HG02885 (cell line): ENCODE results near the gene DOCK4.

ENCODE experiments used
- ATAC-seq: cut with Tn5 transposase; IDR thresholded peaks from one replicate; pipeline ENCODE4 v1.9.1; 2021; ENCODE audit warnings: mild to moderate bottlenecking; ENCODE audit not compliant: unreplicated experiment, poor library complexity

Gene DOCK4

GRCh38 chr7:111883241-111883640, 323.0 kb downstream of the DOCK4 start:
- no peak for ATAC-seq

- no peak for ATAC-seq
Observed at GRCh38 chr7:111878785-111879184, 327.4 kb downstream of the DOCK4 start.

DNA sequence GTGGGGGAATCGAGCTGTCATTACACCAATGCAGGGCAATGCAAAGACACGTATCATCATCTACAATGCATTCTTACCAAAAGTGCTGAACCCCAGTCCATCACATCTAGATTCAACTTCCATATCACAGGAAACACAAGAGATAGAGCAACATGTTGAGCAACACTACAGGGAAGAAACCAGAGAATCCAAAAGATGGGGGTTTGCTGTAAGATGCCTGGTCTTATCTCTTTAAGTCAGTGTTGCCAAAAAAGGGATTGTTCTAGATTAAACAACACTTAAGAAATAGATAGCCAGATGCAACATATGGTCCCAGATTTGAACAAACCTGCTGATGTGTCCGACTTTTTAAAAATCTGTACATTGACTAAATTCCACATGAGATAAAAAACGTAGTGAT, 328.3 kb downstream of the DOCK4 start:
- no peak for ATAC-seq

DNA sequence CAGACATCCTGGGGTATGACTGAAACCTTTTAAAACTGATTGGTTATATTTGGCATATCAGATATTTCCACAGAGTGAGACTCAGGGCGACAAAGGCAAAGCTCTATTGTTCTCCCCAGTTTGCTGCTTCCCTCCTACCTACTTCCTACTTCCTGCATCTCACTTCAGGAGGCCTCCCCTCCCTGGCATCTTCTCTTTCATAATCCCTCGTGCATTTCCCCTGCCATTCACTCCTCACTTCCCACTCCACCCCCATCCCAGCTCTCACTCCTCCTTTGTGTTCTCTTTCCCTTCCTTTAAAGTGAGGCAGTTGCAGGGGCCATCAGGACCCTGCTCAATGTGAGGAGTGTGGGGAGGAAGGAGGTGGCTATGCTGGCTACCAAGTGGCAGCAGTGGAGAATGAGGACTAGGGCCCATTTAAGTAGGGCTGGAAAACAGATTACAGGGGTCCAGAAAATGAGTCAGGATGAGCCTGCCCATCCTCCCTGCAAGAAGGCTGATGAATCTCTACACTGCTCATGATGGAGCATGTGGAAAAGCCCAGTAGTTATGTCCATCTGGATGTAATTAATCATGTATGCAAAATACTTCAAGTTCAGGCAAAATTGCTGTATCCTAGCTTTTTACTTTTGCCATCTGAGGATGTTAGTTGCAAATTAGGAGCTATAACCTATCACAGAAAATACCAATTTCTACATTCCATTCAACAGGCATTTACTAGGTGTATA, 332.1 kb downstream of the DOCK4 start:
- ATAC-seq, result no peak

- ATAC-seq, result no peak
Observed at GRCh38 chr7:111873326-111873646, 332.9 kb downstream of the DOCK4 start.

DNA sequence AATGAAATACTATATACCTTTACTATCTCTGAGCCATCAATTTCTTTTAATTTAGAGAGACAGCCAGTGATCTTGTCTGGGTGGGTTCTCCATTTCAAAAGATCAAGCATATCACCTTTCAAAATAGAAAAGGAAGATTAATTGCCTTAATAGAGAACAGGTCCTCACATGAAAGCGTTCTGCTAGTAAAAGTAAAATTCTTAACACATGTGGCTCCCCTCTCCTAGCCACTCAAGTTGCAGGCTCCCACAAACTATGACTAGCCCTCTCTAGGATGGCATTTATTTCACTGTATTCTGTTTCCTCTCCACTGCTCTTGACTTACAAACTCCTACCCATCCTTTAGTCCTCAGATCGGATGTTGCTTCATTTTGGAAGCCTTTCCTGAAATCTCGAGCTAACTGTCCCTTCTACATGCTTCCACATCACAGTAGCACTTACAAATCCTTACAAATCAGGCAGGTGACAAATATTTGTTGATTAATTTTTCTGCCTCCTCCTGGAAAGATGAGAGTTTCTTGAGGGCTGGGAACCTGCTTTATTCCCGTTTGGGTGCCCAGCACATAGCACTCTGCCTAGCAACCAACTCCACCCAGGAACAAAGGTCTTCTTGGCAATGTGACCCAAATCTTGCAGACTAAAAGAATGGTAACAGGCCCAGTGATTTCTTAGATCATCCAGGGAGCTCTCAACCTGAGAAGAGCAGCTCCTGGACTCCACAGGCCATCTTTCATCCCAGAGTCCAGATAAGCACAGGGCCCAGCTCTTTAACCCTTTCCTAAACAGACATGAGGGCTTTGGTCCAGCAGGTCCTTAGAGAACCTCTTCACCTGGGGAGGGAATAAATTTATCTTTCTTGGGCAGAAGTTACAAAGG, 333.5 kb downstream of the DOCK4 start:
- no peak for ATAC-seq

GRCh38 chr7:111871283-111871682, 334.9 kb downstream of the DOCK4 start:
- no peak for ATAC-seq

GRCh38 chr7:111869280-111869679, 336.9 kb downstream of the DOCK4 start:
- ATAC-seq, result no peak

DNA sequence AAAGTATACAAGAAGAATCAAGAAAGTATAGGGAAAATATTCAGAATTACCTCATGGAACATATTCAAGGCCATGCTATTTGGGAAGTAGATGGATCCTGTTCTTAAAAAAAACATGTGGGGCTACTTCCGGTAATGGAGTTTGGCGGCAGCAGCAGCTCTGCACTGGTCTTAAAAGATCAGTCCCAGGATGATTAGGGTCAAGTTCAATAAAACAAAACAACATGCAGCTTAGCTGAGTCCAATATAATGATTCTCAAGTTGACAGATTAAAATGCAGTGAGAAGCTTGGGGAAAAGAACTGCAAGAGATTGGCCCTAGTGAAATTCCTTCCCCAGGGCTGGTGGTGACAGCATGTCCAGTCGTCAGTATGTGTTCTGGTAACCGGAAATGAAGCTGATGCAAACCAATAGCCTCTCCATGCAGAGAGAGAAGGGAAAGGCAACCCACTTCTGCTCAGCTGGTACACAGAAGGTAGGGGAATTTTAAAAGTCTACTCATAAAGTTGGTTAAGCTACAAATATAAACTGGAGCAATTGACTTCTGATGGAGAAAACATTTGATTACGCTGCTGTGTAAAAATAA, 338.8 kb downstream of the DOCK4 start:
- ATAC-seq, result no peak

DNA sequence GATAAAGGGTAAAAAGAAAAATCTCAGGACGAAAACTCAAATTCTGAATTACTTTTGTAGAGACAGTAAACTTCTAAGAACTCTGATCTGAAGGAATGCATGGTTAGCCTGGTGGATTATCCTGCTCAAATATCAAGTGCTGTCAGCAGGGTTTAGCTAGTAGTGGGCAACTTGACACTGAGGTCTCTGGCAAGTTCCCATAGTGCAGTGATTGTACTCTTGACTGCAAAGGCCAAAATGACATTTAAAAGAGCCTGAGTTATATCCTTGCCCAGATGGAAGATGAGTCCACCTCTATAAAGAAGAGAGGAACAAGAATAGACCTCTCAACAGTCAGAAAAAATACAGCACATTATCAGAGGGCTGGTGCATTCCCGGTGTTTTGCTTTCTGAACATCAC, 339.4 kb downstream of the DOCK4 start:
- no peak for ATAC-seq

DNA sequence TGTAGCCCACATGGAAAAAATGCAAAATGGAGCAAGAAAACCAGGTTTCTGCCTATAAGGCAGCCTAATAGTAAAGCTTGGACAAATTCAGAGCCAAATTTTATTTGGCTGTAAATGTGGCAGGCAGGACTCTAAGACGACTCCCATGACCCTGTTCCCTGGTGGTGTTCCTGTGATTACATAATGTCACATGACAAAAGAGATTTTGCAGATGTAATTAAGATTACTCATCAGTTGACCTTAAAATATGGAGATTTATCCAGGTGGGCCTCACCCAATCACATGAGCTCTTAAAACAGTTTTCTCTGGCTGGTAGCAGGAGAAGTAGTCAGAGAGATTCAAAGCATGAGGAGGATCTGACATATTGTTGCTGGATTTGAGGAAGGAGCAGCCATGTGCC, 340.8 kb downstream of the DOCK4 start:
- ATAC-seq, result no peak

- ATAC-seq, result no peak
Observed at GRCh38 chr7:111864291-111864976, 341.8 kb downstream of the DOCK4 start.

DNA sequence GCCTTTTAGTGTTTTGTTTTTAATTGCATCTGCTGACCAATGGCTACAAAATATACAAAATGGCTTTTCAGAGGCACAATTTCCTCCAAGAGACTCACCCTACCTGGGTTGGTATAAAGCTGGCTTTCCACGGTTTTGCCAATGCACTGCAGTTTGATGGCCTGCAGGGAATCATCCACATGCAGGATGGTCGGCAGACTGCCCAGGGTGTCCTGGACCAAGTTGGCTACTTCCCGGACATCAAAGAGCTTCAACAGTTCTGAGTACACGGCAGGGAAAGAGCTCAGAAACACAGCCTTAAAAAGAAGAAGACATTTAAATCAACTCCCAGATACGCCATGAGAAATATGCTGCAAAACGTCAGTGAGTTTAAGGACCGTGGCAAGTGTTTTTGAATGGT, 342.9 kb downstream of the DOCK4 start:
- ATAC-seq, result no peak

DNA sequence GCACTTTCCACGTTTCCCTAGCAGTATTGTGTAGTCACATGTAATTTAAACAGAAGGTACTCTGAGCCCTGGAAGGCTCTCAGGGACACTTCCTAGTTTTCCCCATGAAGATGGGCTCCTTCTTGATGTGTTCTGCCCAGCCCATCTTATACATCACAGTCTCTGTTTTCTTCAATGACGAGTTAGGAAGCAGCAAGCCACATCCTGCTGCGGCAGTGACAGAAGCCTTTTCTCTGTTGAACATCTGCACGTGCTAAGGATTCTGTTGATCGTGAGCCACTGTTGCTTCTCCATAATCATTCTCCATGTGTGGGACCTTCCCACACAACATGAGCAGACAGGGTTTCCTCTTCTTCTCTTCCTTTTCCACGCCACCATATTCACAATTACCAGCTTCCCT, 346.0 kb downstream of the DOCK4 start:
- ATAC-seq, result no peak

- no peak for ATAC-seq
Observed at GRCh38 chr7:111858331-111858730, 347.9 kb downstream of the DOCK4 start.

GRCh38 chr7:111855842-111856227, 350.4 kb downstream of the DOCK4 start:
- no peak for ATAC-seq

- ATAC-seq, result peak; percentile 86
Observed at GRCh38 chr7:111855161-111855841, 350.9 kb downstream of the DOCK4 start.

DNA sequence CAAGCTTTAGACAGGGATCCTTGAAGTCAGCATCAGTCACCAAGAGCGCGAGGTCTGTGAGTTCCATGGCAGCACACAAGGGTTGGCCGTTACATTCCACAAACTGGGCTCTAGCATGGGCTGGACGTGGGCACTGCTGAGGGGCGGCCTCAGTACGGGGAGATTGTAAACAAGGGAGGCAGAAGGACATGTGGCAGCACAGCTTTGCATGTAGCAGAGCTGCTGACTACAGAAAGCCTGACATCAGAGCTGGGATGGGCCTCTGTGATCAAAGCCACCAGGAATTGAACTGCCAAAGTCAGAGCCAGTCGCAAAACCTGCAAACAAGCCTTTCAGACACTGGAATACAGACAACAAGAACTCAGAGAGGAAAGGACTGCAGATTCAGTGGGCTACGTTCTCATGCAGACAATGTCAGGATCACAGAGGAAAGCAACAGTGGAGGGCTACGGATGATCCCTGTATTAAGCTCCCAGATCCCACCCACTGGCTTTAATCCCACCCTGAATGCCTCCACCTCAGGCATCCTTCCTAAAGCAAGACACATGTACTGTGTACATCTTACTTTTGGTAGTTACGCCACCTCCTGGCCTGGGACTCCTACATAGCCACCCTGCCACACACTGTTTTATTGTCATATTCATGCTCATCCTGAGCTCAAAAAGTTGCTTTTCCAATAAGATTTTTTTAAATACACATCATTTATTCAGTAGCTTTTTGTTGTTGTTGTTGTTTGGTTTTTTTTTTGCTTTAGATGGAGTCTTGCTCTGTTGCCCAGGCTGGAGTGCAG, 352.8 kb downstream of the DOCK4 start:
- ATAC-seq, result no peak

GRCh38 chr7:111852081-111852480, 354.1 kb downstream of the DOCK4 start:
- ATAC-seq, result no peak

GRCh38 chr7:111846898-111847297, 359.3 kb downstream of the DOCK4 start:
- ATAC-seq, result no peak
